ENCODE data around the gene HSPA1A. TPM values are rescaled to one million over a fixed set of nuclear protein-coding genes. Genes with fewer than 3 reads are reported as not detected.
A peak's percentile ranks its signal among the peaks of the same experiment; 100 is the strongest.
"Not testable (repeated sequence)": the region's sequence is repeated elsewhere in the genome, so short reads cannot be mapped to it uniquely, and the experiment has no call there.

Gene HSPA1A
- total and polyA plus RNA-seq, 2 experiments from 2014 or later, result 51.2 to 167 TPM

GRCh38 chr6:31811645-31812044, 3.7 kb upstream of the HSPA1A start:
- H3K4me3 ChIP-seq, result no peak overlapping the region
- no peaks in the 10 kb centered on the region for H3K36me3 ChIP-seq
- peaks cover 3% of the 10 kb centered on the region for H3K4me1 ChIP-seq (ENCODE audit: low read depth)
- no peak overlapping the region for H3K27ac ChIP-seq
- no peaks in the 10 kb centered on the region for H3K27me3 ChIP-seq
- TF ChIP-seq CTCF (IDR thresholded peaks at IDR 0.05; ENCODE audit: low read depth, low read length), result no peak
- DNase-seq (ENCODE audit: low read depth in 1 of 2, low spot score in 1 of 2), result no peak
- no peaks in the 10 kb centered on the region for H3K9me3 ChIP-seq (ENCODE audit: low read depth)

- Histone ChIP-seq H3K36me3 (no peaks in the 10 kb centered on the region), H3K4me3 (no peak overlapping the region), H3K9me3 (ENCODE audit: low read depth) (no peaks in the 10 kb centered on the region), H3K4me1 (ENCODE audit: low read depth) (no peaks in the 10 kb centered on the region), H3K27ac (peak overlapping the region; percentile 100), H3K27me3 (no peaks in the 10 kb centered on the region)
- no peak for TF ChIP-seq CTCF (IDR thresholded peaks at IDR 0.05; ENCODE audit: low read depth, low read length)
- DNase-seq (ENCODE audit: low read depth in 1 of 2, low spot score in 1 of 2), result no peak
Observed at GRCh38 chr6:31813465-31813849, 1.9 kb upstream of the HSPA1A start.

- H3K36me3 ChIP-seq, result no peaks in the 10 kb centered on the region
- peak; percentile 90 to 99 for DNase-seq (ENCODE audit: low read depth in 1 of 2, low spot score in 1 of 2)
- no peak for TF ChIP-seq CTCF (IDR thresholded peaks at IDR 0.05; ENCODE audit: low read depth, low read length)
Observed at GRCh38 chr6:31814677-31815024, 692 bp upstream of the HSPA1A start.

GRCh38 chr6:31817133-31817928, 2.0 kb downstream of the HSPA1A start:
- H3K27me3 ChIP-seq; DNase-seq (ENCODE audit: low read depth in 1 of 2, low spot score in 1 of 2); H3K4me3 ChIP-seq; H3K9me3 ChIP-seq (ENCODE audit: low read depth); H3K4me1 ChIP-seq (ENCODE audit: low read depth); H3K27ac ChIP-seq; H3K36me3 ChIP-seq: not testable (repeated sequence)

More at GRCh38 chr6:31814677-31815024, 692 bp upstream of the HSPA1A start:
- no peaks in the 10 kb centered on the region for H3K27me3 ChIP-seq
- no peaks in the 10 kb centered on the region for H3K4me1 ChIP-seq (ENCODE audit: low read depth)
- peak overlapping the region; percentile 100 for H3K27ac ChIP-seq
- H3K9me3 ChIP-seq (ENCODE audit: low read depth), result no peaks in the 10 kb centered on the region
- peak overlapping the region; percentile 39 for H3K4me3 ChIP-seq

GRCh38 chr6:31817929-31818511, 2.7 kb downstream of the HSPA1A start:
- H3K4me3 ChIP-seq; DNase-seq (ENCODE audit: low read depth in 1 of 2, low spot score in 1 of 2); H3K27ac ChIP-seq; H3K27me3 ChIP-seq; H3K4me1 ChIP-seq (ENCODE audit: low read depth); H3K9me3 ChIP-seq (ENCODE audit: low read depth); H3K36me3 ChIP-seq: not testable (repeated sequence)

- no peak for TF ChIP-seq CTCF (IDR thresholded peaks at IDR 0.05; ENCODE audit: low read depth, low read length)
- Histone ChIP-seq H3K9me3 (ENCODE audit: low read depth) (no peaks in the 10 kb centered on the region), H3K27me3 (no peaks in the 10 kb centered on the region), H3K4me1 (ENCODE audit: low read depth) (no peaks in the 10 kb centered on the region), H3K27ac (no peak overlapping the region), H3K4me3 (no peak overlapping the region), H3K36me3 (no peaks in the 10 kb centered on the region)
- no peak for DNase-seq (ENCODE audit: low read depth in 1 of 2, low spot score in 1 of 2)
Observed at GRCh38 chr6:31819871-31820299, 4.5 kb downstream of the HSPA1A start.

- not testable (repeated sequence) for H3K27me3 ChIP-seq; H3K4me3 ChIP-seq; H3K4me1 ChIP-seq (ENCODE audit: low read depth); H3K9me3 ChIP-seq (ENCODE audit: low read depth); H3K27ac ChIP-seq; H3K36me3 ChIP-seq; DNase-seq (ENCODE audit: low read depth in 1 of 2, low spot score in 1 of 2)
Observed at GRCh38 chr6:31820399-31820798, 5.1 kb downstream of the HSPA1A start.

Data from cardiac muscle cell (in vitro differentiated cells and primary cell).